ENCODE measurements around the gene EIF3L. TPM values are rescaled to one million over a fixed set of nuclear protein-coding genes. Genes with fewer than 3 reads are reported as not detected.
A peak's percentile ranks its signal among the peaks of the same experiment; 100 is the strongest.

Gene EIF3L
- total RNA-seq, 1 donor from 2014 or later, result 420 TPM

GRCh38 chr22:37880668-37881440 lies 31.6 kb downstream of the EIF3L start:
- peaks cover 8% of the 10 kb centered on the region for H3K36me3 ChIP-seq (ENCODE audit: control insufficient read depth, insufficient read depth, low read length)
- no peaks in the 10 kb centered on the region for H3K27me3 ChIP-seq (ENCODE audit: control insufficient read depth, insufficient read depth, low read length)
- FAIRE-seq, result no peak
- TF ChIP-seq CTCF (IDR thresholded peaks at IDR 0.05; ENCODE audit: insufficient read depth, low read length, severe bottlenecking), result no peak
- H3K4me3 ChIP-seq (ENCODE audit: low read depth, low read length), result no peak overlapping the region
- peak; percentile 54 for DNase-seq (ENCODE audit: low read depth)

- FAIRE-seq (no peak), DNase-seq (ENCODE audit: low read depth) (no peak)
- Histone ChIP-seq H3K4me3 (ENCODE audit: low read depth, low read length) (no peak overlapping the region), H3K36me3 (ENCODE audit: control insufficient read depth, insufficient read depth, low read length) (peaks cover 6% of the 10 kb centered on the region), H3K27me3 (ENCODE audit: control insufficient read depth, insufficient read depth, low read length) (no peaks in the 10 kb centered on the region)
- no peak for TF ChIP-seq CTCF (IDR thresholded peaks at IDR 0.05; ENCODE audit: insufficient read depth, low read length, severe bottlenecking)
Observed at GRCh38 chr22:37884420-37884819, 35.2 kb downstream of the EIF3L start.

- TF ChIP-seq CTCF (IDR thresholded peaks at IDR 0.05; ENCODE audit: insufficient read depth, low read length, severe bottlenecking), result peak; percentile 74
- no peaks in the 10 kb centered on the region for H3K27me3 ChIP-seq (ENCODE audit: control insufficient read depth, insufficient read depth, low read length)
- peak; percentile 96 for FAIRE-seq
- DNase-seq (ENCODE audit: low read depth), result peak; percentile 86
- peaks cover 7% of the 10 kb centered on the region for H3K36me3 ChIP-seq (ENCODE audit: control insufficient read depth, insufficient read depth, low read length)
- no peak overlapping the region for H3K4me3 ChIP-seq (ENCODE audit: low read depth, low read length)
Observed at GRCh38 chr22:37887584-37888378, 38.6 kb downstream of the EIF3L start.

- no peak overlapping the region for H3K4me3 ChIP-seq (ENCODE audit: low read depth, low read length)
- H3K27me3 ChIP-seq (ENCODE audit: control insufficient read depth, insufficient read depth, low read length), result no peaks in the 10 kb centered on the region
- TF ChIP-seq CTCF (IDR thresholded peaks at IDR 0.05; ENCODE audit: insufficient read depth, low read length, severe bottlenecking), result no peak
- FAIRE-seq, result no peak
- DNase-seq (ENCODE audit: low read depth), result no peak
- H3K36me3 ChIP-seq (ENCODE audit: control insufficient read depth, insufficient read depth, low read length), result peaks cover 6% of the 10 kb centered on the region
Observed at GRCh38 chr22:37891926-37892325, 42.7 kb downstream of the EIF3L start.

- Histone ChIP-seq H3K27me3 (ENCODE audit: control insufficient read depth, insufficient read depth, low read length) (no peaks in the 10 kb centered on the region), H3K36me3 (ENCODE audit: control insufficient read depth, insufficient read depth, low read length) (peaks cover 6% of the 10 kb centered on the region), H3K4me3 (ENCODE audit: low read depth, low read length) (no peak overlapping the region)
- no peak for DNase-seq (ENCODE audit: low read depth)
- no peak for FAIRE-seq
- no peak for TF ChIP-seq CTCF (IDR thresholded peaks at IDR 0.05; ENCODE audit: insufficient read depth, low read length, severe bottlenecking)
Observed at GRCh38 chr22:37892566-37893335, 43.5 kb downstream of the EIF3L start.

Data from bronchial epithelial cell (primary cell).